SK-N-SH (cell line): ENCODE results near the gene CCNG2.

Experiments used
- CHD2 ChIP-seq: fragments of 150-350 bp; IDR thresholded peaks from 2 replicates; pipeline ENCODE4 v1.6.1; 2018; ENCODE audit warnings: low read length; ENCODE audit not compliant: partially characterized antibody
- CTCF ChIP-seq: fragments of 200-600 bp; sonication (generic); IDR thresholded peaks from 2 replicates; pipeline ENCODE4 v1.6.1; 2017; ENCODE audit warnings: antibody characterized with exemption, mild to moderate bottlenecking, moderate library complexity
- EP300 ChIP-seq, 2 experiments: IDR thresholded peaks; 2 replicates each; pipeline versions ENCODE4 v1.4.0 to v1.6.1; 2012; ENCODE audit warnings: borderline replicate concordance in 1 of 2, low read depth in 1 of 2, low read length in 1 of 2
- EZH2phosphoT487 ChIP-seq: fragments of 200-600 bp; sonication (generic); IDR thresholded peaks from 2 replicates; pipeline ENCODE4 v1.6.1; 2017; ENCODE audit warnings: low read depth, mixed run types, mild to moderate bottlenecking, antibody characterized with exemption, moderate library complexity, borderline replicate concordance
- GATA2 ChIP-seq: sonication (generic); formaldehyde crosslinking; IDR thresholded peaks from 2 replicates; pipeline ENCODE4 v1.5.0; 2020; ENCODE audit warnings: mild to moderate bottlenecking, missing genetic modification reagents
- MAX ChIP-seq: IDR thresholded peaks from 2 replicates; pipeline ENCODE4 v1.4.0; 2012; ENCODE audit warnings: low read depth
- NFIC ChIP-seq: IDR thresholded peaks from 2 replicates; pipeline ENCODE4 v1.4.0; 2012; ENCODE audit warnings: borderline replicate concordance
- PBX3 ChIP-seq: IDR thresholded peaks from 2 replicates; pipeline ENCODE4; 2012
- RAD21 ChIP-seq: IDR thresholded peaks from 2 replicates; pipeline ENCODE4 v1.6.1; 2012; ENCODE audit warnings: mild to moderate bottlenecking, low read length
- REST ChIP-seq: IDR thresholded peaks from 2 replicates; pipeline ENCODE4 v1.6.1; 2012; ENCODE audit warnings: mild to moderate bottlenecking, low read depth, low read length, moderate library complexity
- SMC3 ChIP-seq: IDR thresholded peaks from 2 replicates; pipeline ENCODE4 v1.6.1; 2012; ENCODE audit warnings: low read depth, low read length, improper control_type of control experiment
- USF2 ChIP-seq: fragments of 150-350 bp; IDR thresholded peaks from 2 replicates; pipeline ENCODE4 v1.6.1; 2017; ENCODE audit warnings: antibody characterized with exemption, low read length, low read depth, borderline replicate concordance

GRCh38 chr4:77190053-77190452 lies 33.0 kb downstream of the CCNG2 start:
- TF ChIP-seq SMC3 (no peak), EP300 (IDR thresholded peaks at IDR 0.05; ENCODE audit: borderline replicate concordance in 1 of 2, low read depth in 1 of 2, low read length in 1 of 2) (no peak), USF2 (no peak), CTCF (no peak), GATA2 (CRISPR knock-in tag) (no peak), NFIC (no peak), REST (no peak), MAX (no peak), PBX3 (no peak), EZH2phosphoT487 (no peak), RAD21 (no peak), CHD2 (no peak)
